Esophagus muscularis mucosa (tissue), 4 donors: Measurements from ENCODE around the gene CDC42SE2. TPM values are rescaled to one million over a fixed set of nuclear protein-coding genes. Genes with fewer than 3 reads are reported as not detected.
"Not testable (repeated sequence)": the region's sequence is repeated elsewhere in the genome, so short reads cannot be mapped to it uniquely, and the experiment has no call there.

Experiments used
- DNase-seq: peaks from one replicate; pipeline ENCODE4 v3.0.0-alpha.2; 2017; ENCODE audit errors: extremely low spot score
- H3K27ac ChIP-seq, 4 donors: fragments of 200-600 bp; sonication (generic); replicated peaks in 1 of 4; 1 replicate in 3 of 4; 2 replicates in 1 of 4; pipeline ENCODE4 v1.5.1; 2016 to 2019; ENCODE audit warnings: mild to moderate bottlenecking in 1 of 4
- H3K27me3 ChIP-seq, 4 donors: fragments of 200-600 bp; sonication (generic); one replicate each; pipeline versions ENCODE4 v1.5.1 to v1.6.0; 2016 to 2019
- H3K36me3 ChIP-seq, 4 donors: fragments of 200-600 bp; sonication (generic); one replicate each; pipeline ENCODE4 v1.5.1; 2016 to 2019
- H3K4me1 ChIP-seq, 4 donors: fragments of 200-600 bp; sonication (generic); one replicate each; pipeline ENCODE4 v1.5.1; 2016 to 2019
- H3K4me3 ChIP-seq, 4 donors: fragments of 200-600 bp; sonication (generic); 1 replicate in 2 of 4; 2 replicates in 2 of 4; pipeline ENCODE4 v1.5.1; 2016 to 2019; ENCODE audit warnings: mild to moderate bottlenecking in 4 of 4, moderate library complexity in 1 of 4
- H3K9me3 ChIP-seq, 4 donors: fragments of 200-600 bp; sonication (generic); 1 replicate in 3 of 4; 2 replicates in 1 of 4; pipeline ENCODE4 v1.5.1; 2016 to 2019
- EP300 ChIP-seq: sonication (generic); formaldehyde crosslinking; IDR thresholded peaks from one replicate; pipeline ENCODE4 v1.6.1; 2017; ENCODE audit warnings: antibody characterized with exemption
- POLR2A ChIP-seq: fragments of 450-650 bp; IDR thresholded peaks from one replicate; pipeline ENCODE4 v1.6.1; 2017; ENCODE audit warnings: antibody characterized with exemption, moderate library complexity, mild to moderate bottlenecking, low read depth
- POLR2AphosphoS5 ChIP-seq, 2 donors: sonication (generic); formaldehyde crosslinking; IDR thresholded peaks; one replicate each; pipeline ENCODE4 v1.6.1; 2017; ENCODE audit warnings: antibody characterized with exemption in 2 of 2
- WGBS: methylation state at CpG from one replicate; pipeline ENCODE4 v1.1.5; 2018; 5-methylcytosine and 5-hydroxymethylcytosine counted together
- intact Hi-C: fragments of 100-400 bp; cut with DNase I; formaldehyde crosslinking; loops from one replicate; pipeline ENCODE4 v1.15.1; 2023
- total RNA-seq, 4 donors: library from RNA; depleted of rRNA; stranded (reverse); fragments of >200 nt; gene quantifications; one replicate each; pipeline versions ENCODE4 v1.1.0 to v1.2.1, GENCODE V29; 2016
- TF ChIP-seq, protein P1 (sequence below), 3 experiments: fragments of 200-600 bp in 2 of 3; fragments of 450-650 bp in 1 of 3; sonication (generic) in 2 of 3; IDR thresholded peaks; one replicate each; pipeline ENCODE4 v1.5.1; 2017 to 2019; ENCODE audit warnings: antibody characterized with exemption in 3 of 3, mild to moderate bottlenecking in 2 of 3, moderate library complexity in 1 of 3

CDC42SE2 gene
- total RNA-seq, 4 donors from 2014 or later, result 23.1 to 28.0 (median 25.4) TPM

DNA sequence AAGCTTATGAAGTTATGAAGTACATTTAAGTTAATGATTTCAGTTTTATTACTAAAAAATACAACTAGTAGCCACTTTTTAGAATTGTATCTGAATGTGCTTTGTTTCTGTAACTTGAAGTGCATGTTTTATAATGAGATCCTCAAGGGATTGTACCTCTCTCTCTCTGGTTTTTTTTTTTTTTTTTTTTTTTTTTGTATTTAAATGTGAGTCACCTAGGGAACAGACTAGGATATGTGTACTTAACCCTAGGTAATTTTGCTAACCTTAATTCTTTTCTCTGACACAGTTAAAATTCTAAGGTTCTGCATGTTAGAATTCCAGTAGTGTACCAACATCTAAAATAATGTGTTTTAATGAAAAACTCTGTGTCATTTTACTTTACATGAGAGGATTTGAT is 59.5 kb downstream of the CDC42SE2 start:
- H3K27me3 ChIP-seq, result no peaks in the 10 kb centered on the region
- intact Hi-C loops, result no loop called here

GRCh38 chr5:131324303-131324702 is 60.5 kb downstream of the CDC42SE2 start:
- intact Hi-C loops, result no loop called here
- Histone ChIP-seq H3K4me3 (no peak overlapping the region), H3K9me3 (no peaks in the 10 kb centered on the region), H3K27me3 (no peaks in the 10 kb centered on the region), H3K4me1 (peaks cover 18 to 36% (median 32%) of the 10 kb centered on the region in 4 donors), H3K36me3 (no peaks in the 10 kb centered on the region), H3K27ac (no peak overlapping the region)
- no peak for TF ChIP-seq POLR2AphosphoS5 (IDR thresholded peaks at IDR 0.05)
- TF ChIP-seq POLR2A, result no peak
- no peak for TF ChIP-seq EP300
- TF ChIP-seq, protein P1, sequence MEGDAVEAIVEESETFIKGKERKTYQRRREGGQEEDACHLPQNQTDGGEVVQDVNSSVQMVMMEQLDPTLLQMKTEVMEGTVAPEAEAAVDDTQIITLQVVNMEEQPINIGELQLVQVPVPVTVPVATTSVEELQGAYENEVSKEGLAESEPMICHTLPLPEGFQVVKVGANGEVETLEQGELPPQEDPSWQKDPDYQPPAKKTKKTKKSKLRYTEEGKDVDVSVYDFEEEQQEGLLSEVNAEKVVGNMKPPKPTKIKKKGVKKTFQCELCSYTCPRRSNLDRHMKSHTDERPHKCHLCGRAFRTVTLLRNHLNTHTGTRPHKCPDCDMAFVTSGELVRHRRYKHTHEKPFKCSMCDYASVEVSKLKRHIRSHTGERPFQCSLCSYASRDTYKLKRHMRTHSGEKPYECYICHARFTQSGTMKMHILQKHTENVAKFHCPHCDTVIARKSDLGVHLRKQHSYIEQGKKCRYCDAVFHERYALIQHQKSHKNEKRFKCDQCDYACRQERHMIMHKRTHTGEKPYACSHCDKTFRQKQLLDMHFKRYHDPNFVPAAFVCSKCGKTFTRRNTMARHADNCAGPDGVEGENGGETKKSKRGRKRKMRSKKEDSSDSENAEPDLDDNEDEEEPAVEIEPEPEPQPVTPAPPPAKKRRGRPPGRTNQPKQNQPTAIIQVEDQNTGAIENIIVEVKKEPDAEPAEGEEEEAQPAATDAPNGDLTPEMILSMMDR (IDR thresholded peaks at IDR 0.05), result no peak
- no peak for DNase-seq
- 9% methylated on average over 1 of the region's 1 CpG for WGBS

More for the DNA sequence above, 59.5 kb downstream of the CDC42SE2 start:
- H3K9me3 ChIP-seq, result no peaks in the 10 kb centered on the region
- H3K27ac ChIP-seq, result no peak overlapping the region
- DNase-seq, result no peak
- no peak overlapping the region for H3K4me3 ChIP-seq
- peaks cover 12 to 27% (median 25%) of the 10 kb centered on the region in 4 donors for H3K4me1 ChIP-seq
- TF ChIP-seq POLR2A (no peak), EP300 (no peak), POLR2AphosphoS5 (IDR thresholded peaks at IDR 0.05) (no peak)
- TF ChIP-seq, protein P1 (IDR thresholded peaks at IDR 0.05), result no peak
- peaks cover 0 to 5% (median 0%) of the 10 kb centered on the region in 4 donors for H3K36me3 ChIP-seq

DNA sequence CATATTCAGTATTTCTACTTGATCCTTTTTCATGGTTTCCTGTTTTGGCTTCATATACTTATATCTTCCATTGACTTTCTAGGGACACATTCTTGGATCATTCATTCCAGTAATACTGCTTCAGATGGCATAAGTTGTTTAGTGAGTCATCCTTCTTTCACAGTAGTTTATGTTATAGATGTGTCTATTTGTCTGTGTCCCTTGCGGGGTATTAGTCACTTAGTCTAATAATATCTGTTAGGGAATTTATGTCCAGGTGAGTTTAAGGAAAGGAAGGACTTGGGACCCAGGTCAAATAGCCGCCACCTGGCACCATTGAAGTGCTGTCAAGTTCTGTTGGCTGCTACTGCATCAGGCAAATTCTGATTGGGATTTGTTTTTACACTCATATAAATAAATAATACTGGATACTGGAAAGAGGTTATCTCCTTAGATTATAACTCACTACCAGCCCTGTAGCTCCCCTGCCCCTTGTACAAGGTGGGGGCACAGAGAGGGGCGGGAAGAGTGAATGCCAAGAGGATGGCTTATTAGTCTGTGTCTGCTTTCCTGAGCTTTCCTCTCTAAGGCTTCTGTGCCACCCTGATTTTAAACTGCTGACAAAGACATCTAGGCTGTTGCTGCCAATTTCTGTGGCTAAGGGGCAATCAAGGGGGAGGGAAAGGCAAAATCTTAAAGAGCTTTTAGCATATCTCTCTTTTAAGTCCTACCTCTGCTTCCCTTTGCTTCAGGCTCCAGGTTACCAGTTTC is 64.9 kb downstream of the CDC42SE2 start:
- intact Hi-C loops, result no loop called here
- no peaks in the 10 kb centered on the region for H3K36me3 ChIP-seq
- H3K27me3 ChIP-seq, result no peaks in the 10 kb centered on the region
- TF ChIP-seq EP300 (no peak), POLR2A (no peak), POLR2AphosphoS5 (IDR thresholded peaks at IDR 0.05) (no peak)
- TF ChIP-seq, protein P1 (IDR thresholded peaks at IDR 0.05), result no peak
- H3K4me1 ChIP-seq, result peaks cover 16 to 24% (median 20%) of the 10 kb centered on the region in 4 donors
- 80% methylated on average over 3 of the region's 3 CpGs for WGBS
- H3K9me3 ChIP-seq, result no peaks in the 10 kb centered on the region
- no peak overlapping the region for H3K4me3 ChIP-seq
- no peak for DNase-seq
- H3K27ac ChIP-seq, result no peak overlapping the region

- Histone ChIP-seq H3K27ac (no peak overlapping the region), H3K9me3 (no peaks in the 10 kb centered on the region), H3K36me3 (no peaks in the 10 kb centered on the region), H3K4me1 (peaks cover 12 to 19% (median 15%) of the 10 kb centered on the region in 4 donors), H3K27me3 (no peaks in the 10 kb centered on the region), H3K4me3 (no peak overlapping the region)
- intact Hi-C loops, result no loop called here
- no peak for DNase-seq
- 81% methylated on average over 2 of the region's 2 CpGs for WGBS
- no peak for TF ChIP-seq POLR2AphosphoS5 (IDR thresholded peaks at IDR 0.05)
- TF ChIP-seq EP300, result no peak
- no peak for TF ChIP-seq POLR2A
- TF ChIP-seq, protein P1 (IDR thresholded peaks at IDR 0.05), result no peak
Measured at GRCh38 chr5:131329286-131329560, 65.4 kb downstream of the CDC42SE2 start.

- no peak for DNase-seq
- peaks cover 6 to 14% (median 8%) of the 10 kb centered on the region in 4 donors for H3K4me1 ChIP-seq
- no peak overlapping the region for H3K4me3 ChIP-seq
- H3K27me3 ChIP-seq, result no peaks in the 10 kb centered on the region
- H3K9me3 ChIP-seq, result no peaks in the 10 kb centered on the region
- H3K27ac ChIP-seq, result no peak overlapping the region
- no peaks in the 10 kb centered on the region for H3K36me3 ChIP-seq
- WGBS, result over 99% methylated on average over 5 of the region's 5 CpGs
- intact Hi-C loops, result no loop called here
- TF ChIP-seq, protein P1 (IDR thresholded peaks at IDR 0.05), result no peak
- TF ChIP-seq POLR2A, result no peak
- no peak for TF ChIP-seq EP300
- TF ChIP-seq POLR2AphosphoS5 (IDR thresholded peaks at IDR 0.05), result no peak
Measured at GRCh38 chr5:131330031-131330430, 66.2 kb downstream of the CDC42SE2 start.

GRCh38 chr5:131335756-131336155 is 71.9 kb downstream of the CDC42SE2 start:
- H3K9me3 ChIP-seq, H3K27ac ChIP-seq, H3K4me1 ChIP-seq, H3K27me3 ChIP-seq, DNase-seq, H3K36me3 ChIP-seq, intact Hi-C loops, H3K4me3 ChIP-seq: not testable (repeated sequence)
- 100% methylated on average over 4 of the region's 4 CpGs for WGBS

GRCh38 chr5:131336801-131337200 is 72.9 kb downstream of the CDC42SE2 start:
- H3K27me3 ChIP-seq, H3K4me3 ChIP-seq, H3K36me3 ChIP-seq, H3K9me3 ChIP-seq, DNase-seq, H3K27ac ChIP-seq, H3K4me1 ChIP-seq, intact Hi-C loops: not testable (repeated sequence)
- 90% methylated on average over 12 of the region's 12 CpGs for WGBS
